ENCODE data around the gene HIPK1.

GRCh38 chr1:114024049-114024448, 94.9 kb downstream of the HIPK1 start:
- TF ChIP-seq EZH2 (IDR thresholded peaks at IDR 0.05; ENCODE audit: insufficient read depth, poor library complexity, severe bottlenecking), result no peak
- no peak for TF ChIP-seq EZH2phosphoT487 (IDR thresholded peaks at IDR 0.05; ENCODE audit: insufficient read depth, low read depth)
